IPS-20b (cell line): ENCODE results near the gene SUSD4.

Experiments
- H3K27ac ChIP-seq: one replicate; pipeline ENCODE4 v1.5.1; 2013; ENCODE audit warnings: low read length
- H3K27me3 ChIP-seq: 2 replicates; pipeline ENCODE4 v1.6.1; 2013; ENCODE audit warnings: mild to moderate bottlenecking, low read length, inconsistent platforms; ENCODE audit not compliant: insufficient read depth
- H3K36me3 ChIP-seq: 2 replicates; pipeline ENCODE4 v1.6.1; 2013; ENCODE audit warnings: low read depth, mild to moderate bottlenecking, inconsistent platforms, low read length, moderate library complexity; ENCODE audit not compliant: insufficient read depth
- H3K4me1 ChIP-seq: 2 replicates; pipeline ENCODE4 v1.6.1; 2013; ENCODE audit warnings: mild to moderate bottlenecking, control low read depth, inconsistent platforms, low read length, moderate library complexity; ENCODE audit not compliant: insufficient read depth
- H3K4me3 ChIP-seq: 2 replicates; pipeline ENCODE4 v1.5.1; 2013; ENCODE audit warnings: mild to moderate bottlenecking, low read length, inconsistent platforms
- H3K9ac ChIP-seq: 2 replicates; pipeline ENCODE4 v1.6.1; 2013; ENCODE audit warnings: low read depth, mild to moderate bottlenecking, inconsistent platforms, low read length, moderate library complexity
- H3K9me3 ChIP-seq: 2 replicates; pipeline ENCODE4 v1.6.1; 2013; ENCODE audit warnings: mild to moderate bottlenecking, low read depth, low read length, inconsistent platforms; ENCODE audit not compliant: insufficient read depth

The SUSD4 gene

GRCh38 chr1:223394242-223394641, 30.3 kb upstream of the SUSD4 start:
- no peaks in the 10 kb centered on the region for H3K4me1 ChIP-seq
- H3K9me3 ChIP-seq: no peaks in the 10 kb centered on the region
- H3K27ac ChIP-seq: no peak overlapping the region
- no peaks in the 10 kb centered on the region for H3K36me3 ChIP-seq
- H3K4me3 ChIP-seq: no peak overlapping the region
- H3K27me3 ChIP-seq: peaks cover 33% of the 10 kb centered on the region
- no peak overlapping the region for H3K9ac ChIP-seq

GRCh38 chr1:223393275-223394214, 29.6 kb upstream of the SUSD4 start, which contains the start of gene CCDC185:
Gene CCDC185 (plus strand): TSS chr1:223393415. CDS start chr1:223393476, 61 bp downstream.
- Histone ChIP-seq H3K27me3 (peaks cover 33% of the 10 kb centered on the region), H3K36me3 (no peaks in the 10 kb centered on the region), H3K4me1 (no peaks in the 10 kb centered on the region), H3K4me3 (peak within 1 kb of the TSS; percentile 40; the same call in 1 of the 2 replicates), H3K9me3 (no peaks in the 10 kb centered on the region), H3K9ac (no peak within 1 kb of the TSS), H3K27ac (no peak within 1 kb of the TSS)

GRCh38 chr1:223390618-223391017, 26.6 kb upstream of the SUSD4 start:
- H3K9ac ChIP-seq: no peak overlapping the region
- H3K27ac ChIP-seq: no peak overlapping the region
- H3K4me1 ChIP-seq: no peaks in the 10 kb centered on the region
- no peaks in the 10 kb centered on the region for H3K9me3 ChIP-seq
- H3K36me3 ChIP-seq: no peaks in the 10 kb centered on the region
- H3K27me3 ChIP-seq: peaks cover 33% of the 10 kb centered on the region
- H3K4me3 ChIP-seq: no peak overlapping the region

- Histone ChIP-seq H3K9ac (no peak overlapping the region), H3K9me3 (no peaks in the 10 kb centered on the region), H3K27me3 (no peaks in the 10 kb centered on the region), H3K36me3 (no peaks in the 10 kb centered on the region), H3K4me1 (no peaks in the 10 kb centered on the region), H3K4me3 (no peak overlapping the region), H3K27ac (no peak overlapping the region)
These were observed 22.0 kb upstream of the SUSD4 start for GRCh38 chr1:223386013-223386412.

- Histone ChIP-seq H3K27ac (no peak overlapping the region), H3K27me3 (no peaks in the 10 kb centered on the region; the same call in 1 of the 2 replicates), H3K36me3 (no peaks in the 10 kb centered on the region), H3K4me3 (no peak overlapping the region), H3K9me3 (0 out of 2 replicates have a peak, but pooled peaks cover 5% of the 10 kb centered on the region), H3K9ac (no peak overlapping the region), H3K4me1 (no peaks in the 10 kb centered on the region)
These were observed 14.8 kb upstream of the SUSD4 start for GRCh38 chr1:223378754-223379153.

GRCh38 chr1:223374064-223374610, 10.2 kb upstream of the SUSD4 start:
- H3K9me3 ChIP-seq: peaks cover 10% of the 10 kb centered on the region; the same call in 1 of the 2 replicates
- no peaks in the 10 kb centered on the region; the same call in 1 of the 2 replicates for H3K27me3 ChIP-seq
- no peak overlapping the region for H3K4me3 ChIP-seq
- no peak overlapping the region for H3K27ac ChIP-seq
- H3K4me1 ChIP-seq: no peaks in the 10 kb centered on the region
- H3K36me3 ChIP-seq: no peaks in the 10 kb centered on the region
- H3K9ac ChIP-seq: no peak overlapping the region

- peak overlapping the region; percentile 71 for H3K4me3 ChIP-seq
- H3K27ac ChIP-seq: no peak overlapping the region
- 0 out of 2 replicates have a peak, but pooled peaks cover 7% of the 10 kb centered on the region for H3K4me1 ChIP-seq
- no peaks in the 10 kb centered on the region for H3K9me3 ChIP-seq
- peaks cover 62% of the 10 kb centered on the region for H3K27me3 ChIP-seq
- H3K9ac ChIP-seq: no peak overlapping the region
- H3K36me3 ChIP-seq: no peaks in the 10 kb centered on the region
These were observed 858 bp upstream of the SUSD4 start for GRCh38 chr1:223364685-223365382.

- Histone ChIP-seq H3K36me3 (no peaks in the 10 kb centered on the region), H3K27me3 (peaks cover 75% of the 10 kb centered on the region), H3K27ac (no peak overlapping the region), H3K9me3 (no peaks in the 10 kb centered on the region), H3K4me3 (peak overlapping the region; percentile 77), H3K4me1 (0 out of 2 replicates have a peak, but pooled peaks cover 9% of the 10 kb centered on the region), H3K9ac (peak overlapping the region; percentile 36; the same call in 1 of the 2 replicates)
These were observed 720 bp downstream of the SUSD4 start for GRCh38 chr1:223363057-223363855.

- Histone ChIP-seq H3K9me3 (no peaks in the 10 kb centered on the region), H3K9ac (no peak overlapping the region), H3K36me3 (no peaks in the 10 kb centered on the region), H3K27ac (no peak overlapping the region), H3K27me3 (peaks cover 52% of the 10 kb centered on the region), H3K4me3 (no peak overlapping the region), H3K4me1 (0 out of 2 replicates have a peak, but pooled peaks cover 7% of the 10 kb centered on the region)
These were observed 5.2 kb downstream of the SUSD4 start for GRCh38 chr1:223358826-223359225.

GRCh38 chr1:223355699-223356098, 8.3 kb downstream of the SUSD4 start:
- Histone ChIP-seq H3K4me3 (no peak overlapping the region), H3K27me3 (peaks cover 21% of the 10 kb centered on the region)

GRCh38 chr1:223353939-223354338, 10.0 kb downstream of the SUSD4 start:
- H3K4me1 ChIP-seq: 0 out of 2 replicates have a peak, but pooled peaks cover 4% of the 10 kb centered on the region
- peaks cover 6% of the 10 kb centered on the region; the same call in 1 of the 2 replicates for H3K27me3 ChIP-seq
- H3K9me3 ChIP-seq: no peaks in the 10 kb centered on the region
- no peak overlapping the region for H3K9ac ChIP-seq
- H3K27ac ChIP-seq: no peak overlapping the region
- no peaks in the 10 kb centered on the region for H3K36me3 ChIP-seq
- H3K4me3 ChIP-seq: no peak overlapping the region

More at GRCh38 chr1:223355699-223356098, 8.3 kb downstream of the SUSD4 start:
- Histone ChIP-seq H3K9ac (no peak overlapping the region), H3K9me3 (no peaks in the 10 kb centered on the region), H3K36me3 (no peaks in the 10 kb centered on the region), H3K4me1 (0 out of 2 replicates have a peak, but pooled peaks cover 4% of the 10 kb centered on the region), H3K27ac (no peak overlapping the region)
